HepG2 (cell line): ENCODE results near the gene SYTL1. TPM values are rescaled to one million over a fixed set of nuclear protein-coding genes. Genes with fewer than 3 reads are reported as not detected.

ENCODE experiments used
- ATAC-seq: fragments of 200-7000 bp; cut with Tn5 transposase; 3 replicates; pipeline ENCODE4 v1.9.1; 2020; ENCODE audit warnings: mild to moderate bottlenecking, moderate library complexity
- BruUV-seq: library from RNA; stranded (reverse); fragments of 400-500 nt; replicated peaks from 2 replicates; lab custom pipeline; 2021; lab: Mats Ljungman, UMichigan
- CTCF ChIA-PET: fragments of 300-600 bp; formaldehyde crosslinking; extraction: SDS; loops from one replicate; lab custom pipeline; 2021; ENCODE audit warnings: low total read pairs, inconsistent platforms, low intra/inter-chr PET ratio; lab: Yijun Ruan, JAX
- POLR2A ChIA-PET: fragments of 350-600 bp; sonication (Branson Sonifier 250); formaldehyde crosslinking; loops from one replicate; lab custom pipeline; 2020; ENCODE audit warnings: antibody characterized with exemption, inconsistent platforms; lab: Yijun Ruan, JAX
- DNase-seq: peaks from one replicate; pipeline ENCODE4 v3.0.0-alpha.2; 2015; ENCODE audit warnings: low spot score
- FAIRE-seq: peaks from 3 replicates; lab custom pipeline; 2011; peaks lifted over from hg19 to GRCh38; lab: Jason Lieb, UNC
- H2AFZ ChIP-seq: one replicate; pipeline ENCODE4 v1.6.1; 2011; ENCODE audit warnings: low read length, inconsistent platforms
- H3K27ac ChIP-seq: fragments of 300-600 bp; 3 replicates; pipeline ENCODE4 v1.8.0; 2011; ENCODE audit warnings: mixed run types, mild to moderate bottlenecking, mixed read lengths, low read length, inconsistent platforms; ENCODE audit not compliant: insufficient read depth; ENCODE audit errors: extremely low read length
- H3K27me3 ChIP-seq, 2 experiments: fragments of 200-600 bp in 1 of 2; 2 replicates in 1 of 2; 3 replicates in 1 of 2; pipeline versions ENCODE4 v1.6.0 to v1.8.0; 2011; ENCODE audit warnings: low read length in 2 of 2, mild to moderate bottlenecking in 2 of 2, moderate library complexity in 2 of 2, inconsistent platforms in 1 of 2; ENCODE audit not compliant: insufficient read depth in 2 of 2, control insufficient read depth in 1 of 2
- H3K36me3 ChIP-seq, 2 experiments: fragments of 200-600 bp in 1 of 2; replicated peaks in 1 of 2; 2 replicates in 1 of 2; 3 replicates in 1 of 2; pipeline versions ENCODE4 v1.5.1 to v1.8.0; 2011; ENCODE audit warnings: low read length in 2 of 2, inconsistent platforms in 1 of 2; ENCODE audit not compliant: insufficient read depth in 2 of 2, control insufficient read depth in 1 of 2
- H3K4me1 ChIP-seq: 2 replicates; pipeline ENCODE4 v1.5.1; 2012; ENCODE audit warnings: low read length, inconsistent platforms; ENCODE audit not compliant: insufficient read depth
- H3K4me2 ChIP-seq: 2 replicates; pipeline ENCODE4 v1.6.0; 2011; ENCODE audit warnings: low read depth, low read length, inconsistent platforms
- H3K4me3 ChIP-seq, 3 experiments: fragments of 200-600 bp in 1 of 3; sonication (generic), shearing (Covaris generic) in 1 of 3; replicated peaks in 1 of 3; 2 replicates each; pipeline ENCODE4 v1.5.1; 2011 to 2016; ENCODE audit warnings: low read length in 3 of 3, inconsistent platforms in 2 of 3, low read depth in 2 of 3, mild to moderate bottlenecking in 2 of 3, control low read depth in 1 of 3, mixed read lengths in 1 of 3; ENCODE audit not compliant: insufficient read depth in 1 of 3
- H3K79me2 ChIP-seq: one replicate; pipeline ENCODE4 v1.6.1; 2011; ENCODE audit warnings: low read length, inconsistent platforms; ENCODE audit not compliant: insufficient read depth
- H3K9ac ChIP-seq: 2 replicates; pipeline ENCODE4 v1.6.0; 2011; ENCODE audit warnings: mild to moderate bottlenecking, low read depth, low read length, inconsistent platforms; ENCODE audit not compliant: insufficient read depth
- H3K9me3 ChIP-seq: 2 replicates; pipeline ENCODE4 v1.5.1; 2012; ENCODE audit warnings: mild to moderate bottlenecking, low read length
- H4K20me1 ChIP-seq: 2 replicates; pipeline ENCODE4 v1.6.0; 2011; ENCODE audit warnings: inconsistent platforms, mild to moderate bottlenecking, low read length, moderate library complexity; ENCODE audit not compliant: insufficient read depth
- AHDC1 ChIP-seq: sonication (generic); formaldehyde crosslinking; IDR thresholded peaks from 2 replicates; pipeline ENCODE4 v1.5.1; 2020; ENCODE audit warnings: mild to moderate bottlenecking, missing genetic modification reagents, borderline replicate concordance
- AHR ChIP-seq: IDR thresholded peaks from 2 replicates; pipeline ENCODE4 v1.6.1; 2018; ENCODE audit warnings: missing genetic modification reagents, missing compliant biosample characterization
- FOXP1 ChIP-seq, 2 experiments: fragments of 450-650 bp in 1 of 2; IDR thresholded peaks; 2 replicates each; pipeline ENCODE4 v1.6.1; 2017 to 2018; ENCODE audit warnings: antibody characterized with exemption in 1 of 2
- IRF2 ChIP-seq: IDR thresholded peaks from 2 replicates; pipeline ENCODE4 v1.6.1; 2018; ENCODE audit warnings: missing genetic modification reagents, missing compliant biosample characterization
- KAT2B ChIP-seq: fragments of 150-350 bp; IDR thresholded peaks from 2 replicates; pipeline ENCODE4 v1.6.1; 2014; ENCODE audit warnings: low read depth, low read length, borderline replicate concordance
- SKIL ChIP-seq: sonication (generic); formaldehyde crosslinking; IDR thresholded peaks from 2 replicates; pipeline ENCODE4 v1.8.0; 2022; ENCODE audit warnings: missing genetic modification reagents, mild to moderate bottlenecking, moderate library complexity, borderline replicate concordance
- THAP7 ChIP-seq: sonication (generic); formaldehyde crosslinking; IDR thresholded peaks from 2 replicates; pipeline ENCODE4 v1.8.1; 2023; ENCODE audit warnings: mild to moderate bottlenecking, missing genetic modification reagents
- TOPORS ChIP-seq: sonication (generic); formaldehyde crosslinking; IDR thresholded peaks from 2 replicates; pipeline ENCODE4 v1.8.0; 2023; ENCODE audit warnings: mild to moderate bottlenecking, missing genetic modification reagents
- ZBTB8A ChIP-seq: sonication (generic); formaldehyde crosslinking; IDR thresholded peaks from 2 replicates; pipeline ENCODE4 v1.4.0; 2020; ENCODE audit warnings: mild to moderate bottlenecking, low read depth, missing genetic modification reagents, borderline replicate concordance
- ZKSCAN8 ChIP-seq: IDR thresholded peaks from 2 replicates; pipeline ENCODE4 v1.6.1; 2016; ENCODE audit warnings: borderline replicate concordance, missing genetic modification reagents, missing compliant biosample characterization
- ZNF326 ChIP-seq: sonication (generic); formaldehyde crosslinking; IDR thresholded peaks from 2 replicates; pipeline ENCODE4 v1.4.0; 2020; ENCODE audit warnings: missing genetic modification reagents, borderline replicate concordance
- ZNF577 ChIP-seq: sonication (generic); formaldehyde crosslinking; IDR thresholded peaks from 2 replicates; pipeline ENCODE4 v1.4.0; 2020; ENCODE audit warnings: mild to moderate bottlenecking, low read depth, missing genetic modification reagents, borderline replicate concordance
- ZNF768 ChIP-seq: sonication (generic); formaldehyde crosslinking; IDR thresholded peaks from 2 replicates; pipeline ENCODE4 v1.4.0; 2020; ENCODE audit warnings: missing genetic modification reagents
- WGBS: methylation state at CpG from one replicate; pipeline ENCODE4 v1.1.6; 2017; ENCODE audit warnings: low lambda C conversion rate; 5-methylcytosine and 5-hydroxymethylcytosine counted together
- in situ Hi-C: cut with HindIII; loops from 2 replicates; pipeline ENCODE4 v1.10.0; 2017; ENCODE audit warnings: low pct_unique_long_range_greater_than_20kb; ENCODE audit not compliant: extremely low pct_ligation_motif_present
- intact Hi-C: fragments of 100-400 bp; cut with micrococcal nuclease; formaldehyde crosslinking; loops from one replicate; pipeline ENCODE4 v1.10.0; 2022; ENCODE audit not compliant: unreplicated experiment
- polyA plus RNA-seq, 8 experiments: library from polyadenylated mRNA; depleted of rRNA in 3 of 8; stranded (reverse) in 7 of 8; unstranded in 1 of 8; fragments of >200 nt; fragmentation: Illumina TruSeq in 4 of 8; extraction: Trizol in 4 of 8; gene quantifications; 2 replicates each; pipeline versions ENCODE4 v1.2.1 to v1.2.3, GENCODE V29; 2011 to 2016; ENCODE audit warnings: low read depth in 4 of 8, missing spikeins in 1 of 8, mixed read lengths in 1 of 8; ENCODE audit not compliant: insufficient read depth in 1 of 8
- total RNA-seq, 5 experiments: library from RNA; depleted of rRNA; stranded (reverse); fragments of >200 nt; fragmentation: Illumina TruSeq; extraction: Trizol; gene quantifications; 2 replicates each; pipeline ENCODE4 v1.2.3, GENCODE V29; 2016; ENCODE audit warnings: low read depth in 1 of 5

Gene SYTL1
- total and polyA plus RNA-seq, 2 of the 13 experiments (the other 11 are each of a cell fraction or from before 2014, with no cell fraction given) = 11.1 to 17.8 TPM

GRCh38 chr1:27299385-27300271 is 42.2 kb upstream of the SYTL1 start:
- Histone ChIP-seq H3K4me1 (no peaks in the 10 kb centered on the region), H3K27me3 (no peaks in the 10 kb centered on the region), H3K36me3 (peaks cover 0 to 14% of the 10 kb centered on the region in 2 experiments; a peak in 2 of 5 replicates), H3K4me3 (no peak overlapping the region), H2AFZ (no peak overlapping the region), H3K79me2 (no peaks in the 10 kb centered on the region), H4K20me1 (no peaks in the 10 kb centered on the region), H3K9me3 (no peaks in the 10 kb centered on the region), H3K27ac (no peak overlapping the region), H3K4me2 (no peak overlapping the region), H3K9ac (no peak overlapping the region)
- no TSS peak for BruUV-seq
- 74% methylated on average over 12 of the region's 14 CpGs for WGBS
- POLR2A ChIA-PET = no interaction called here
- FAIRE-seq = no peak
- CTCF ChIA-PET = interaction anchor here (1.9 to 4.0 kb wide), 2 partner anchors 88 to 96 kb away, joined by 17 to 43 read pairs; no protein-coding TSS in a partner anchor
- intact Hi-C loops = no loop called here
- in situ Hi-C loops = loop anchor here (5.0 to 10.0 kb wide), 2 partner anchors 93 to 305 kb away; partner anchors contain the start of genes AHDC1 and GPR3
- DNase-seq = peak; percentile 53
- ATAC-seq = no peak
- TF ChIP-seq SKIL (CRISPR knock-in tag) = no peak
- no peak for TF ChIP-seq ZNF577 (CRISPR knock-in tag)
- TF ChIP-seq ZBTB8A (CRISPR knock-in tag) = no peak
- no peak for TF ChIP-seq ZNF326 (CRISPR knock-in tag)
- no peak for TF ChIP-seq AHDC1 (CRISPR knock-in tag)
- no peak for TF ChIP-seq FOXP1 (IDR thresholded peaks at IDR 0.05)
- TF ChIP-seq FOXP1 (CRISPR knock-in tag; IDR thresholded peaks at IDR 0.05) = no peak
- no peak for TF ChIP-seq ZNF768
- no peak for TF ChIP-seq AHR (CRISPR knock-in tag)
- TF ChIP-seq IRF2 = no peak
- TF ChIP-seq ZKSCAN8 = no peak
- TF ChIP-seq KAT2B = no peak
- no peak for TF ChIP-seq THAP7 (CRISPR knock-in tag)
- no peak for TF ChIP-seq TOPORS (CRISPR knock-in tag)
